ENCODE results near the gene INTS11. TPM values are rescaled to one million over a fixed set of nuclear protein-coding genes. Genes with fewer than 3 reads are reported as not detected.

INTS11 gene
- total and polyA plus RNA-seq, 9 of the 15 experiments (the other 6 are each of a cell fraction or from before 2014, with no cell fraction given): 3.6 to 183 (median 110) TPM

DNA sequence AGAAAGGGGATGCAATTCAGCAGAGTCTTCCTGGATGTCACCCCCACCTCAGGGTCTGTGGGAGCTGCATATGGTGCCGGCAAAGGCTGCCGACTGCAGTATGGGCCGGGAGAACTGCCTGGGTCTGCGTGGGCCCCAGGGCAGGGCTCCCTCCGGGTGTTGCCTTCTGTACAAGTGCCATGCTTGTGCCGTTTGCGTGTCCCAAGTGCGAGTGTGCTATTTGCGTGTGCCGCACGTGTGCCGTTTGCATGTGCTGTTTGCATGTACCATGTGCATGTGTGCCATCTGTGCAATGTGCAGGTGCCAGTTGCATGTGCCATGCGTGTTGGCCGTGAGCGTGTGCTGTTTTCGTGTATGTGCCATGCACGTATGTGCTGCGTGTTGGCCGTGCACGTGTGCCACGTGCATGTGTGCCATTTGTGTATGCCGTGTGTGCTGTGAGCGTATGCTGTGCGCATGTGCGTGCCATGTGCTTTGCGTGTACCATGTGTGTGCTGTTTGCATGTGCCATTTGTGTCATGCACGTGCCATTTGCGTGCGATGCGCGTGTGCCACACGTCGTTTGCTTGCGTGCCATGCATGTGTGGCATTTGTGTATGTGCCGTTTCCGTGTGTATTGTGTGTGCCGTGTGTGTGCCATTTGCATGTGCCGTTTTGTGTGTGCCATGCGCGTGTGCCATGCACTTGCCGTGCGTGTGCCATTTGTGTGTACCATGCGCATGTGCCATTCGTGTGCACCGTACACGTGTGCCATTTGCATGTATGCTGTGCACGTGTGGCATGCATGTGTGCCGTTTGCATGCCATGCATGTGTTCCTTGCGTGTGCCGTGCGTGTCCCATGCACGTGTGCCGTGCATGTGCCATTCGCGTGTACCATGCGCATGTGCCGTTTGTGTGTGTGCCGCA, 5.1 kb upstream of the INTS11 start (continued):
- TF ChIP-seq, protein P1, sequence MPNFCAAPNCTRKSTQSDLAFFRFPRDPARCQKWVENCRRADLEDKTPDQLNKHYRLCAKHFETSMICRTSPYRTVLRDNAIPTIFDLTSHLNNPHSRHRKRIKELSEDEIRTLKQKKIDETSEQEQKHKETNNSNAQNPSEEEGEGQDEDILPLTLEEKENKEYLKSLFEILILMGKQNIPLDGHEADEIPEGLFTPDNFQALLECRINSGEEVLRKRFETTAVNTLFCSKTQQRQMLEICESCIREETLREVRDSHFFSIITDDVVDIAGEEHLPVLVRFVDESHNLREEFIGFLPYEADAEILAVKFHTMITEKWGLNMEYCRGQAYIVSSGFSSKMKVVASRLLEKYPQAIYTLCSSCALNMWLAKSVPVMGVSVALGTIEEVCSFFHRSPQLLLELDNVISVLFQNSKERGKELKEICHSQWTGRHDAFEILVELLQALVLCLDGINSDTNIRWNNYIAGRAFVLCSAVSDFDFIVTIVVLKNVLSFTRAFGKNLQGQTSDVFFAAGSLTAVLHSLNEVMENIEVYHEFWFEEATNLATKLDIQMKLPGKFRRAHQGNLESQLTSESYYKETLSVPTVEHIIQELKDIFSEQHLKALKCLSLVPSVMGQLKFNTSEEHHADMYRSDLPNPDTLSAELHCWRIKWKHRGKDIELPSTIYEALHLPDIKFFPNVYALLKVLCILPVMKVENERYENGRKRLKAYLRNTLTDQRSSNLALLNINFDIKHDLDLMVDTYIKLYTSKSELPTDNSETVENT (CRISPR knock-in tag; IDR thresholded peaks at IDR 0.05): peak; percentile 10; the same call in 1 of the 2 replicates
- TF ChIP-seq ZBTB17 (CRISPR knock-in tag; IDR thresholded peaks at IDR 0.05): no peak
- TF ChIP-seq, protein P2, sequence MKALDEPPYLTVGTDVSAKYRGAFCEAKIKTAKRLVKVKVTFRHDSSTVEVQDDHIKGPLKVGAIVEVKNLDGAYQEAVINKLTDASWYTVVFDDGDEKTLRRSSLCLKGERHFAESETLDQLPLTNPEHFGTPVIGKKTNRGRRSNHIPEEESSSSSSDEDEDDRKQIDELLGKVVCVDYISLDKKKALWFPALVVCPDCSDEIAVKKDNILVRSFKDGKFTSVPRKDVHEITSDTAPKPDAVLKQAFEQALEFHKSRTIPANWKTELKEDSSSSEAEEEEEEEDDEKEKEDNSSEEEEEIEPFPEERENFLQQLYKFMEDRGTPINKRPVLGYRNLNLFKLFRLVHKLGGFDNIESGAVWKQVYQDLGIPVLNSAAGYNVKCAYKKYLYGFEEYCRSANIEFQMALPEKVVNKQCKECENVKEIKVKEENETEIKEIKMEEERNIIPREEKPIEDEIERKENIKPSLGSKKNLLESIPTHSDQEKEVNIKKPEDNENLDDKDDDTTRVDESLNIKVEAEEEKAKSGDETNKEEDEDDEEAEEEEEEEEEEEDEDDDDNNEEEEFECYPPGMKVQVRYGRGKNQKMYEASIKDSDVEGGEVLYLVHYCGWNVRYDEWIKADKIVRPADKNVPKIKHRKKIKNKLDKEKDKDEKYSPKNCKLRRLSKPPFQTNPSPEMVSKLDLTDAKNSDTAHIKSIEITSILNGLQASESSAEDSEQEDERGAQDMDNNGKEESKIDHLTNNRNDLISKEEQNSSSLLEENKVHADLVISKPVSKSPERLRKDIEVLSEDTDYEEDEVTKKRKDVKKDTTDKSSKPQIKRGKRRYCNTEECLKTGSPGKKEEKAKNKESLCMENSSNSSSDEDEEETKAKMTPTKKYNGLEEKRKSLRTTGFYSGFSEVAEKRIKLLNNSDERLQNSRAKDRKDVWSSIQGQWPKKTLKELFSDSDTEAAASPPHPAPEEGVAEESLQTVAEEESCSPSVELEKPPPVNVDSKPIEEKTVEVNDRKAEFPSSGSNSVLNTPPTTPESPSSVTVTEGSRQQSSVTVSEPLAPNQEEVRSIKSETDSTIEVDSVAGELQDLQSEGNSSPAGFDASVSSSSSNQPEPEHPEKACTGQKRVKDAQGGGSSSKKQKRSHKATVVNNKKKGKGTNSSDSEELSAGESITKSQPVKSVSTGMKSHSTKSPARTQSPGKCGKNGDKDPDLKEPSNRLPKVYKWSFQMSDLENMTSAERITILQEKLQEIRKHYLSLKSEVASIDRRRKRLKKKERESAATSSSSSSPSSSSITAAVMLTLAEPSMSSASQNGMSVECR (CRISPR knock-in tag; IDR thresholded peaks at IDR 0.05): no peak
- TF ChIP-seq, protein P3, sequence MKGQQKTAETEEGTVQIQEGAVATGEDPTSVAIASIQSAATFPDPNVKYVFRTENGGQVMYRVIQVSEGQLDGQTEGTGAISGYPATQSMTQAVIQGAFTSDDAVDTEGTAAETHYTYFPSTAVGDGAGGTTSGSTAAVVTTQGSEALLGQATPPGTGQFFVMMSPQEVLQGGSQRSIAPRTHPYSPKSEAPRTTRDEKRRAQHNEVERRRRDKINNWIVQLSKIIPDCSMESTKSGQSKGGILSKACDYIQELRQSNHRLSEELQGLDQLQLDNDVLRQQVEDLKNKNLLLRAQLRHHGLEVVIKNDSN (CRISPR knock-in tag; IDR thresholded peaks at IDR 0.05): peak; percentile 51
- peak; percentile 82 for TF ChIP-seq POLR2G (IDR thresholded peaks at IDR 0.05; ENCODE audit: low read depth, low read length)
- no peak for TF ChIP-seq HMG20B (CRISPR knock-in tag; IDR thresholded peaks at IDR 0.05)
- TF ChIP-seq CBX8 (IDR thresholded peaks at IDR 0.05; ENCODE audit: borderline replicate concordance, extremely low read depth, low read depth, low read length, poor library complexity, severe bottlenecking): no peak
- TF ChIP-seq ZNF143 (CRISPR knock-in tag; IDR thresholded peaks at IDR 0.05): peak; percentile 49; the same call in 1 of the 2 replicates
- TF ChIP-seq SMAD2 (IDR thresholded peaks at IDR 0.05; ENCODE audit: low read depth, low read length): no peak
- no peak for TF ChIP-seq NCOA1 (IDR thresholded peaks at IDR 0.05; ENCODE audit: low read depth)
- no peak for TF ChIP-seq CHCHD3 (CRISPR knock-in tag; IDR thresholded peaks at IDR 0.05)
- no peak for TF ChIP-seq WHSC1 (IDR thresholded peaks at IDR 0.05; ENCODE audit: low read length)
- TF ChIP-seq GABPB2 (CRISPR knock-in tag; conservative IDR thresholded peaks at IDR 0.05): no peak
- TF ChIP-seq ZNF12 (CRISPR knock-in tag; IDR thresholded peaks at IDR 0.05): no peak
- no peak for TF ChIP-seq JUN (IDR thresholded peaks at IDR 0.05; ENCODE audit: borderline replicate concordance, low read depth, low read length)
- no peak for TF ChIP-seq JUN (CRISPR knock-in tag; IDR thresholded peaks at IDR 0.05; ENCODE audit: borderline replicate concordance)
- no peak for TF ChIP-seq KAT8 (IDR thresholded peaks at IDR 0.05; ENCODE audit: low read depth)

Data from K562 (cell line).